Daoy (cell line): ENCODE data around the gene WEE1. TPM values are rescaled to one million over a fixed set of nuclear protein-coding genes. Genes with fewer than 3 reads are reported as not detected.
"Not testable (repeated sequence)": the region's sequence is repeated elsewhere in the genome, so short reads cannot be mapped to it uniquely, and the experiment has no call there.

ENCODE experiments used
- DNase-seq: peaks from one replicate; pipeline ENCODE4 v3.0.0-alpha.2; 2015; ENCODE audit warnings: low read depth
- total RNA-seq: library from RNA; depleted of rRNA; stranded (reverse); fragments of >200 nt; shearing (Covaris generic); gene quantifications from 2 replicates; pipeline ENCODE4 v1.2.3, GENCODE V29; 2014; rRNA removed

Gene WEE1
- total RNA-seq, 1 experiment from 2014 or later: 69.1 TPM

DNA sequence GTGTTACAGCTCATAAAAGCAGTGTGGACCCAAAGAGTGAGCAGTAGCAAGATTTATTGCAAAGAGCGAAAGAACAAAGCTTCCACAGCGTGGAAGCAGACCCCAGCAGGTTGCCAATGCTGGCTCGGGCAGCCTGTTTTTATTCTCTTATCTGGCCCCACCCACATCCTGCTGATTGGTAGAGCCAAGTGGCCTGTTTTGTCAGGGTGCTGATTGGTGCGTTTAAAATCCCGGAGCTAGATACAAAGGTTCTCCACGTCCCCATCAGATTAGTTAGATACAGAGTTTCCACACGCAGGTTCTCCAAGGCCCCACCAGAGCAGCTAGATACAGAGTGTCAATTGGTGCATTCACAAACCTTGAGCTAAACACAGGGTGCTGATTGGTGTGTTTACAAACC is 48.9 kb downstream of the WEE1 start:
- DNase-seq: not testable (repeated sequence)

DNA sequence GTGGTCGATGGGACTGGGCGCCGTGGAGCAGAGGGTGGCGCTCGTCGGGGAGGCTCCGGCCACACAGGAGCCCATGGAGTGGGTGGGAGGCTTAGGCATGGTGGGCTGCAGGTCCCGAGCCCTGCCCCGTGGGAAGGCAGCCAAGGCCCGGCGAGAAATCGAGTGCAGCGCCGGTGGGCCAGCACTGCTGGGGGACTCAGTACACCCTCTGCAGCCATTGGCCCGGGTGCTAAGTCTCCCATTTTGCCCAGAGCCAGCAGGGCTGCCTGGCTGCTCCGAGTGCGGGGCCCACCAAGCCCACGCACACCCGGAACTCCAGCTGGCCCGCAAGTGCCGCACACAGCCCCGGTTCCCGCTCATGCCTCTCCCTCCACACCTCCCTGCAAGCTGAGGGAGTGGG is 49.6 kb downstream of the WEE1 start:
- DNase-seq: not testable (repeated sequence)

DNA sequence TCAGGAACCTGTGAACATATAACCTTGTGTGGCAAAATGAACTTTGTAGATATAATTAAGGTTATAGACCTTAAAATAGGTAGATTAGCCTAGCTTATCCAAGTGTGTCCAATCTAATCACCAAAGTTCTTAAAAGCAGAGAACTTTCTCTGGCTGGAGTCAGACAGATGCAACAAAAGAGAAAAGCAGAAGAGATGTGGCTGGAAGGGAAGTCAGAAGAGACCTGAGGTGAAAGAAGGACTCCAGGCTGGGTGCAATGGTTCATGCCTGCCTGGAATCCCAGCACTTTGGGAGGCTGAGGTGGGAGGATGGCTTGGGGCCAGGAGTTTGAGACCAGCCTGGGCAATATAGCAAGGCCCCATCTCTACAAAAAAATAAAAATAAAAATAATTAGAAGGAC is 51.0 kb downstream of the WEE1 start:
- no peak for DNase-seq

DNA sequence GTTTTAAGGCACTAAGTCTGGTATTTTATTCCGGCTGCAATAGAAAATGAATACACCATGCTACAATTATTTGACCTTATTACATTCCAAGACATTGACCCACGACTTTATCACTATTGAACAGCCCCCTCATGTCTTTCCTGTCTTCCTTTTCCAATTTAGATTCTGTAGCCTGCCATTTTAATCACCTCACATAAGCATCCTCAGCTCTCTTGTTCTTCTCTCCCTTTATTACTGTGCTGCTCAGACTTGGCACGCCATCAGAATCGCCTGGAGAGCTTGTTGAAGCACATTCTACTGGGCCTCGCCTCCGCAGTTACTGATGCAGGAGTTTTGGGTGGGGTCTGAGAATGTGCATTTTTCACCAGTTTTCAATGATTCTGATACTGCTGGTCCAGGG is 51.7 kb downstream of the WEE1 start:
- no peak for DNase-seq

GRCh38 chr11:9625728-9626127 is 52.3 kb downstream of the WEE1 start:
- no peak for DNase-seq

GRCh38 chr11:9626496-9627394 is 53.3 kb downstream of the WEE1 start:
- DNase-seq: no peak

GRCh38 chr11:9629064-9629463 is 55.6 kb downstream of the WEE1 start:
- DNase-seq: no peak

GRCh38 chr11:9633679-9634078 is 60.2 kb downstream of the WEE1 start:
- DNase-seq: no peak

DNA sequence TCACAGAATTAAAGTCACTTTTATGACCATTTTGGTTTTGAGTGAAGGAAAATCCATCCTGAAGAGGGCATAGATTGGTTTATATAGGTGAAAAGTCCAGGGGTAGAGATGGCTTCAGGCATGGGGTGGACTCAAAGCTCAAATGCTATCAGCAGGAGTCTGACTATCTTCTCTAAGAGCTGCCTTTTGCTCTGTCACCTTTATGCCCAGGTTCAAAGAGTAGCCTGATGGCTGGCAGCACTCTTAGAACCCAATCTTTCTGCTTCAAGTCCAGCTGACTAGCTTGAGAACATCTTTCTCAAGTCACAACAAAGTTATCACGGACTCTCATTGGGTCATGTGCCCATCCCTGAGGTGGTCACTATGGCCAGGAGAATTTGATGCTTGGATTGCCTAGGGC is 63.2 kb downstream of the WEE1 start:
- DNase-seq: no peak

DNA sequence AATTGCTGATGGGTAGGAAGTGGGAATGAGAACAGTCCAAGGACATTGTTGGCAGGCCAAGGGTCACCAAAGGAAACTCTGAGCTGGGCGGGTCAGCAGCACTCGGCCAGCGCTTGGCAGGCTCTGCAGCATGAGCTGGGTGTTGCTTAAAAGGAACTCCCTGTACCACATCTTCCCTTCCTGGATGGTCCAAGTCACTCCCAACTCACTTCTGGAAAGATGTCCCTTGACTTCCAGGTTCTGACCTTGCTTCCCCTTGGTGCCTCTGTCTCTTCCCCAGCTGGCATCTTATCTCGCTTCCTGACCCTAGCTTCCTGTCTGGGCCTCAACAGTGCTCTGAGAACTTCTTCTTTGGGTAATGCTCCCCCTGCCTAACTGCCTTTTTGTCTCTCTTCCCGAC is 65.6 kb downstream of the WEE1 start:
- DNase-seq: no peak

Other genes with a start within 250 kb of the WEE1 start
- 69.4 and 72.7 TPM in 2 replicates for gene IPO7, start 189.0 kb upstream of the WEE1 start, total RNA-seq
- gene ZNF143, start 112.7 kb upstream of the WEE1 start, total RNA-seq: 14.1 and 27.0 TPM in 2 replicates
- gene SWAP70, start 90.4 kb downstream of the WEE1 start, total RNA-seq: 8.9 and 9.1 TPM in 2 replicates